ENCODE measurements around the gene FRAT2. TPM values are rescaled to one million over a fixed set of nuclear protein-coding genes. Genes with fewer than 3 reads are reported as not detected.
A peak's percentile ranks its signal among the peaks of the same experiment; 100 is the strongest.

The FRAT2 gene
- total and polyA plus RNA-seq, 2 of the 13 experiments (the other 11 are each of a cell fraction or from before 2014, with no cell fraction given): 7.2 to 14.1 TPM

GRCh38 chr10:97319671-97320479 is 14.7 kb downstream of the FRAT2 start (continued):
- TF ChIP-seq GMEB1 (CRISPR knock-in tag; IDR thresholded peaks at IDR 0.05; ENCODE audit: borderline replicate concordance): 0 out of 2 replicates have a peak, but pooled peaks have one; percentile 30
- TF ChIP-seq ZNF670 (CRISPR knock-in tag; IDR thresholded peaks at IDR 0.05; ENCODE audit: borderline replicate concordance): peak; percentile 69; the same call in 1 of the 2 replicates
- peak; percentile 11 for TF ChIP-seq TEAD3 (CRISPR knock-in tag; optimal IDR thresholded peaks at IDR 0.05; ENCODE audit: borderline replicate concordance)
- TF ChIP-seq ZNF317 (CRISPR knock-in tag; IDR thresholded peaks at IDR 0.05): no peak
- no peak for TF ChIP-seq TRIM24 (CRISPR knock-in tag; IDR thresholded peaks at IDR 0.05)
- no peak for TF ChIP-seq ZNF256 (CRISPR knock-in tag; conservative IDR thresholded peaks at IDR 0.05)
- TF ChIP-seq THRA (CRISPR knock-in tag; IDR thresholded peaks at IDR 0.05; ENCODE audit: borderline replicate concordance): peak; percentile 68; the same call in 1 of the 2 replicates
- TF ChIP-seq CREBL2 (CRISPR knock-in tag; IDR thresholded peaks at IDR 0.05; ENCODE audit: borderline replicate concordance): no peak
- TF ChIP-seq HES4 (CRISPR knock-in tag; IDR thresholded peaks at IDR 0.05; ENCODE audit: borderline replicate concordance): peak; percentile 38; the same call in 1 of the 2 replicates
- TF ChIP-seq SNRNP70 (IDR thresholded peaks at IDR 0.05; ENCODE audit: low read depth, low read length): no peak
- TF ChIP-seq ZSCAN12 (CRISPR knock-in tag; IDR thresholded peaks at IDR 0.05): no peak
- TF ChIP-seq SNAI1 (CRISPR knock-in tag; IDR thresholded peaks at IDR 0.05; ENCODE audit: borderline replicate concordance): no peak
- TF ChIP-seq PATZ1 (CRISPR knock-in tag; IDR thresholded peaks at IDR 0.05): peak; percentile 30; the same call in 1 of the 2 replicates
- TF ChIP-seq POLR2A (IDR thresholded peaks at IDR 0.05; ENCODE audit: insufficient read depth in 1 of 2, low read depth in 2 of 2, low read length in 2 of 2): 0 out of 4 replicates have a peak, but pooled peaks of 1 of the 2 experiments have one; percentile 34
- peak; percentile 56; the same call in 1 of the 2 replicates for TF ChIP-seq POGK (CRISPR knock-in tag; conservative IDR thresholded peaks at IDR 0.05)
- peak; percentile 27; the same call in 1 of the 2 replicates for TF ChIP-seq KAT7 (CRISPR knock-in tag; IDR thresholded peaks at IDR 0.05; ENCODE audit: borderline replicate concordance)
- 0 out of 2 replicates have a peak, but pooled peaks have one; percentile 40 for TF ChIP-seq EEA1 (CRISPR knock-in tag; IDR thresholded peaks at IDR 0.05; ENCODE audit: borderline replicate concordance)
- TF ChIP-seq RFX1 (IDR thresholded peaks at IDR 0.05): no peak
- TF ChIP-seq CTCF (CRISPR knock-in tag; IDR thresholded peaks at IDR 0.05): peak; percentile 56
- no peak for TF ChIP-seq KLF9 (CRISPR knock-in tag; IDR thresholded peaks at IDR 0.05; ENCODE audit: low read depth)
